Measurements from ENCODE around the gene LIG1.

Gene LIG1

DNA sequence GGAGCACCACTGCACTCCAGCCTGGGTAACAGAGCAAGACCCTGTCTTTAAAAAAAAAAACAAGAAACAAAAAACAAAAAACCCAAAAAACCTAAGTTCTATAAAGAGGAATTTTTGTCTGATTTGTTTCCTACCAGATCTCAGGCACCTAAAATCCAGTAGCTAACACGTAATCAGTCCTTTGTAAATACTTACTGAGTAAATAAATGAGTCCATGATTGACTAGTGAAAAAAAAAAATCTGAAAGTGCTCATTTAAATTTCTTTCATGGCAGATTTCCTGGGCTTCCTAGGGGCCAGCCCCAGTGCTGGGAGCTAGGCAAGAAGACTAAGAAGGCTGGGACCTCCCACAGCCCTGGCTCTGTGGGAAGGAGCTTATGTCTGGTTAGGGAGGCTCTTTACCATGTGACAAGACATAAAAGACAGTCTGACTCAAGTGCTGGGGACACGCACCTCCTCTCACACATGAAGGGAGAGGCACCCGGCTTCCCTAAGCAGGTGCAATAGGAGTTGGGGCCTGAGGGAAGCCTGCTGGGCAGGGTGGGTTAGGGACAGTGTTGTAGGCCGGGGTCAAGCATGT is 22.5 kb downstream of the LIG1 start:
- no peak for TF ChIP-seq POLR2AphosphoS5 (IDR thresholded peaks at IDR 0.05; ENCODE audit: low read depth, low read length)
- TF ChIP-seq, protein P1, sequence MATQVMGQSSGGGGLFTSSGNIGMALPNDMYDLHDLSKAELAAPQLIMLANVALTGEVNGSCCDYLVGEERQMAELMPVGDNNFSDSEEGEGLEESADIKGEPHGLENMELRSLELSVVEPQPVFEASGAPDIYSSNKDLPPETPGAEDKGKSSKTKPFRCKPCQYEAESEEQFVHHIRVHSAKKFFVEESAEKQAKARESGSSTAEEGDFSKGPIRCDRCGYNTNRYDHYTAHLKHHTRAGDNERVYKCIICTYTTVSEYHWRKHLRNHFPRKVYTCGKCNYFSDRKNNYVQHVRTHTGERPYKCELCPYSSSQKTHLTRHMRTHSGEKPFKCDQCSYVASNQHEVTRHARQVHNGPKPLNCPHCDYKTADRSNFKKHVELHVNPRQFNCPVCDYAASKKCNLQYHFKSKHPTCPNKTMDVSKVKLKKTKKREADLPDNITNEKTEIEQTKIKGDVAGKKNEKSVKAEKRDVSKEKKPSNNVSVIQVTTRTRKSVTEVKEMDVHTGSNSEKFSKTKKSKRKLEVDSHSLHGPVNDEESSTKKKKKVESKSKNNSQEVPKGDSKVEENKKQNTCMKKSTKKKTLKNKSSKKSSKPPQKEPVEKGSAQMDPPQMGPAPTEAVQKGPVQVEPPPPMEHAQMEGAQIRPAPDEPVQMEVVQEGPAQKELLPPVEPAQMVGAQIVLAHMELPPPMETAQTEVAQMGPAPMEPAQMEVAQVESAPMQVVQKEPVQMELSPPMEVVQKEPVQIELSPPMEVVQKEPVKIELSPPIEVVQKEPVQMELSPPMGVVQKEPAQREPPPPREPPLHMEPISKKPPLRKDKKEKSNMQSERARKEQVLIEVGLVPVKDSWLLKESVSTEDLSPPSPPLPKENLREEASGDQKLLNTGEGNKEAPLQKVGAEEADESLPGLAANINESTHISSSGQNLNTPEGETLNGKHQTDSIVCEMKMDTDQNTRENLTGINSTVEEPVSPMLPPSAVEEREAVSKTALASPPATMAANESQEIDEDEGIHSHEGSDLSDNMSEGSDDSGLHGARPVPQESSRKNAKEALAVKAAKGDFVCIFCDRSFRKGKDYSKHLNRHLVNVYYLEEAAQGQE (IDR thresholded peaks at IDR 0.05; ENCODE audit: insufficient read depth in 1 of 2, low read depth in 2 of 2, low read length in 2 of 2), result no peak
- no peak for TF ChIP-seq SIN3A (IDR thresholded peaks at IDR 0.05; ENCODE audit: borderline replicate concordance, insufficient read depth, low read length)
- no peak for TF ChIP-seq FOXP2 (optimal IDR thresholded peaks at IDR 0.05; ENCODE audit: borderline replicate concordance, extremely low read depth, extremely low read length, insufficient read depth)
- TF ChIP-seq TAF1 (IDR thresholded peaks at IDR 0.05; ENCODE audit: borderline replicate concordance, insufficient read depth, low read length), result no peak

DNA sequence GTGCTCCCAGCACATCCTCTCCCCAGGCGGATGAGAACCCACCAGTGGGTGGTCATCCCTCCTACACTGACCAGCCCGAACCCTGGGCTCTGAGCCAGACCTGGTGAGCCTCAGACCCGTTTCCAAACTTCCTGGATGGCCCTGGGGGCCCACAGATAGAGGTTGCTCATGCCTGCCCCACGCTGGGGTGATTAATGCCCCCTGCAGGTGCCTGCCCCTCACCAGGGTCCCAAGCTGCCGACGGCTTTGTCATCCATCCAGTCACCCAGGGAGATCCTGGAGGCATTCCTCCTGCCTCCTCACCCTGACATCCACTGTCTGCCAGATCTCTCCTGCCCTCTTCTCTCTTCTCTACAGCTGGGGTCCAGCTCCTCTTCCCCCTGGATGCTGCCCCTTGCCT is 31.1 kb downstream of the LIG1 start:
- no peak for TF ChIP-seq SIN3A (IDR thresholded peaks at IDR 0.05; ENCODE audit: borderline replicate concordance, insufficient read depth, low read length)
- TF ChIP-seq FOXP2 (optimal IDR thresholded peaks at IDR 0.05; ENCODE audit: borderline replicate concordance, extremely low read depth, extremely low read length, insufficient read depth), result no peak
- TF ChIP-seq, protein P1 (IDR thresholded peaks at IDR 0.05; ENCODE audit: insufficient read depth in 1 of 2, low read depth in 2 of 2, low read length in 2 of 2), result no peak
- TF ChIP-seq POLR2AphosphoS5 (IDR thresholded peaks at IDR 0.05; ENCODE audit: low read depth, low read length), result no peak
- no peak for TF ChIP-seq TAF1 (IDR thresholded peaks at IDR 0.05; ENCODE audit: borderline replicate concordance, insufficient read depth, low read length)

DNA sequence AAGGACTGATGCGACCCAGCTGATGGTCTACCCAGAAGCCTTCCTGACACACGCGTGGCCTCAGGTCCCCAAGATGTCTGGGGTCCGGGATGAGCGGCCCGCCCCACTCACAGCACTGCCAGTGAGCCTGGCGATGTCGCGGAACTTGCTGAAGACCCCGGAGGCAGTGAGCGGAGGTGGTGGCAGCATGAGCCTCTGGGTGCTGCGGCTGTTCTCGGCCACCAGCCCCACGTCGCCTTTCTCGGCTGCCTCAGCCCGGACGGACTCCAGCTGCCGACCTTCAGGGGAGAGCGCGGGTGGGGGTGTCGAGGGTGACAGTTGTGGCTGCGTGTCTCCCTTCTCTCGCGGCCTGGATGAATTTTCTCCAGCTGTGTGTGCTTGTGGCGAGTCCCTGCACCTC is 32.7 kb downstream of the LIG1 start:
- TF ChIP-seq, protein P1 (IDR thresholded peaks at IDR 0.05; ENCODE audit: insufficient read depth in 1 of 2, low read depth in 2 of 2, low read length in 2 of 2), result no peak
- TF ChIP-seq POLR2AphosphoS5 (IDR thresholded peaks at IDR 0.05; ENCODE audit: low read depth, low read length), result no peak
- no peak for TF ChIP-seq SIN3A (IDR thresholded peaks at IDR 0.05; ENCODE audit: borderline replicate concordance, insufficient read depth, low read length)
- TF ChIP-seq FOXP2 (optimal IDR thresholded peaks at IDR 0.05; ENCODE audit: borderline replicate concordance, extremely low read depth, extremely low read length, insufficient read depth), result no peak
- no peak for TF ChIP-seq TAF1 (IDR thresholded peaks at IDR 0.05; ENCODE audit: borderline replicate concordance, insufficient read depth, low read length)

DNA sequence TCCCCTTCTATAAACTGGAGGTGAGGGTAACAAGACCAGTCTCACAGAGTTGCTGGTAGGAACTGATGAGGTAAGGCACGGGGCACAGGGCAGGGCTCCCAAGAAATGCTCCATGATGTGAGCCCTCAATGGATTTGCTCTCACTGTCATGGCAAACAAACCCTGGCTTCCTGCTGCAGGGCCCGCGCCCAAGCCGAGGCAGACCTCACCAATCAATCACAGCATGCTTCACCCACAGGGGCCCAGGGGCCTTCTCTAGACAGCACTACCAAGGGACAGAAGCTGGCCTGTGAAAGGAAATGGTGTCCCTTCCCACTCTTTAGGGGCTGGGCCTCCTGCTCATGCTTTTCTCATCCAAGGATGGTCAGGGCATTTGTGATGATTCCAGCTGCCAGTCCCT is 33.6 kb downstream of the LIG1 start:
- TF ChIP-seq SIN3A (IDR thresholded peaks at IDR 0.05; ENCODE audit: borderline replicate concordance, insufficient read depth, low read length) (no peak), FOXP2 (optimal IDR thresholded peaks at IDR 0.05; ENCODE audit: borderline replicate concordance, extremely low read depth, extremely low read length, insufficient read depth) (no peak), POLR2AphosphoS5 (IDR thresholded peaks at IDR 0.05; ENCODE audit: low read depth, low read length) (no peak), TAF1 (IDR thresholded peaks at IDR 0.05; ENCODE audit: borderline replicate concordance, insufficient read depth, low read length) (no peak)
- TF ChIP-seq, protein P1 (IDR thresholded peaks at IDR 0.05; ENCODE audit: insufficient read depth in 1 of 2, low read depth in 2 of 2, low read length in 2 of 2), result no peak

All from PFSK-1 (cell line).